Gastroesophageal sphincter (tissue), 3 donors: Measurements from ENCODE around the gene BBOX1.

Experiments
- EP300 ChIP-seq: sonication (generic); formaldehyde crosslinking; IDR thresholded peaks from one replicate; pipeline ENCODE4 v1.6.1; 2017; ENCODE audit warnings: antibody characterized with exemption, mild to moderate bottlenecking
- POLR2A ChIP-seq, 2 donors: fragments of 450-650 bp; IDR thresholded peaks; one replicate each; pipeline ENCODE4 v1.6.1; 2017; ENCODE audit warnings: antibody characterized with exemption in 2 of 2, mild to moderate bottlenecking in 2 of 2, moderate library complexity in 1 of 2
- POLR2AphosphoS5 ChIP-seq: sonication (generic); formaldehyde crosslinking; IDR thresholded peaks from one replicate; pipeline ENCODE4 v1.6.1; 2017; ENCODE audit warnings: antibody characterized with exemption
- TF ChIP-seq, protein P1 (sequence below), 4 experiments: fragments of 200-600 bp in 2 of 4; fragments of 450-650 bp in 2 of 4; sonication (generic) in 1 of 4; IDR thresholded peaks; one replicate each; pipeline ENCODE4 v1.5.1; 2017 to 2019; ENCODE audit warnings: antibody characterized with exemption in 4 of 4, mild to moderate bottlenecking in 2 of 4, moderate library complexity in 2 of 4

DNA sequence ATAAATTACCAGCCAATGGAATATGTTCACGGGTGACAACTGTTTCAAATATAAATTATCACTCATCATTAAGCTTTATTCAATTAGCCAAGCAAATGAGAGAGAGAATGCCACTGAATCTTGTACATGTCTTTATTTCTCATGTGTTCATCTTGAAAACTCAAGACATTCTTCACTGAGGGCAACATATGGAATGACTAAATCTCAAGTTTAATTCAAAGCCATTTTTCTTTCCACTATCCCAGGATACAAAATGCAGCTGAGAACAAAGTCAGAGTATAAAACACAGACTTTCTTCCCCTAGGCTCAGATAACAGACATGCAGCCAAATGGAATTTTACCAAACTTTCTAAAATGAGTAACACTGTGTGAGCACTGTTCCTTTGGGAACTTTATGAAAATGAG is 12.1 kb upstream of the BBOX1 start:
- TF ChIP-seq, protein P1, sequence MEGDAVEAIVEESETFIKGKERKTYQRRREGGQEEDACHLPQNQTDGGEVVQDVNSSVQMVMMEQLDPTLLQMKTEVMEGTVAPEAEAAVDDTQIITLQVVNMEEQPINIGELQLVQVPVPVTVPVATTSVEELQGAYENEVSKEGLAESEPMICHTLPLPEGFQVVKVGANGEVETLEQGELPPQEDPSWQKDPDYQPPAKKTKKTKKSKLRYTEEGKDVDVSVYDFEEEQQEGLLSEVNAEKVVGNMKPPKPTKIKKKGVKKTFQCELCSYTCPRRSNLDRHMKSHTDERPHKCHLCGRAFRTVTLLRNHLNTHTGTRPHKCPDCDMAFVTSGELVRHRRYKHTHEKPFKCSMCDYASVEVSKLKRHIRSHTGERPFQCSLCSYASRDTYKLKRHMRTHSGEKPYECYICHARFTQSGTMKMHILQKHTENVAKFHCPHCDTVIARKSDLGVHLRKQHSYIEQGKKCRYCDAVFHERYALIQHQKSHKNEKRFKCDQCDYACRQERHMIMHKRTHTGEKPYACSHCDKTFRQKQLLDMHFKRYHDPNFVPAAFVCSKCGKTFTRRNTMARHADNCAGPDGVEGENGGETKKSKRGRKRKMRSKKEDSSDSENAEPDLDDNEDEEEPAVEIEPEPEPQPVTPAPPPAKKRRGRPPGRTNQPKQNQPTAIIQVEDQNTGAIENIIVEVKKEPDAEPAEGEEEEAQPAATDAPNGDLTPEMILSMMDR (IDR thresholded peaks at IDR 0.05), result no peak
- TF ChIP-seq EP300 (no peak), POLR2AphosphoS5 (no peak), POLR2A (IDR thresholded peaks at IDR 0.05) (no peak)
